GM23338 (cell line): ENCODE results near the gene RASSF7. TPM values are rescaled to one million over a fixed set of nuclear protein-coding genes. Genes with fewer than 3 reads are reported as not detected.

Experiments used
- ATAC-seq: fragments of 200-7000 bp; cut with Tn5 transposase; 3 replicates; pipeline ENCODE4 v1.9.1; 2020
- DNase-seq: peaks from one replicate; pipeline ENCODE4 v3.0.0-alpha.2; 2015; ENCODE audit warnings: low spot score
- H2AFZ ChIP-seq: fragments of 200-600 bp; sonication (generic); 2 replicates; pipeline ENCODE4 v1.8.0; 2016; ENCODE audit warnings: antibody characterized with exemption, mild to moderate bottlenecking, moderate library complexity
- H3F3A ChIP-seq: fragments of 200-600 bp; sonication (generic); replicated peaks from 2 replicates; pipeline ENCODE4 v1.8.0; 2017; ENCODE audit warnings: antibody characterized with exemption, mixed run types, low read depth
- H3K27ac ChIP-seq: fragments of 200-600 bp; sonication (generic); 2 replicates; pipeline ENCODE4 v1.6.1; 2016; ENCODE audit warnings: low read depth
- H3K27me3 ChIP-seq: fragments of 200-600 bp; sonication (generic); 2 replicates; pipeline ENCODE4 v1.8.0; 2016; ENCODE audit warnings: mild to moderate bottlenecking, mixed run types, moderate library complexity; ENCODE audit not compliant: insufficient read depth
- H3K36me3 ChIP-seq: fragments of 200-600 bp; sonication (generic); 2 replicates; pipeline ENCODE4 v1.8.0; 2016; ENCODE audit warnings: mild to moderate bottlenecking; ENCODE audit not compliant: insufficient read depth
- H3K4me1 ChIP-seq: fragments of 200-600 bp; sonication (generic); 2 replicates; pipeline ENCODE4 v1.8.0; 2016; ENCODE audit warnings: mild to moderate bottlenecking, moderate library complexity; ENCODE audit not compliant: insufficient read depth
- H3K4me2 ChIP-seq: fragments of 200-600 bp; sonication (generic); 2 replicates; pipeline ENCODE4 v1.7.1; 2017; ENCODE audit warnings: mixed run types
- H3K4me3 ChIP-seq: fragments of 200-600 bp; sonication (generic); 2 replicates; pipeline ENCODE4 v1.6.1; 2016; ENCODE audit warnings: mixed run types
- H3K79me2 ChIP-seq: fragments of 200-600 bp; sonication (generic); replicated peaks from 2 replicates; pipeline ENCODE4 v1.8.0; 2017; ENCODE audit warnings: mild to moderate bottlenecking; ENCODE audit not compliant: insufficient read depth
- H3K9me2 ChIP-seq: fragments of 200-600 bp; sonication (generic); 2 replicates; pipeline ENCODE4 v1.8.0; 2017; ENCODE audit not compliant: insufficient read depth
- H4K20me1 ChIP-seq: fragments of 200-600 bp; sonication (generic); replicated peaks from 2 replicates; pipeline ENCODE4 v1.8.0; 2017; ENCODE audit warnings: mild to moderate bottlenecking; ENCODE audit not compliant: insufficient read depth
- H3K27ac Mint-ChIP-seq: 2 replicates; pipeline ENCODE4 v1.8.0; 2020; ENCODE audit warnings: inconsistent platforms, mild to moderate bottlenecking, moderate library complexity, mixed read lengths
- H3K27me3 Mint-ChIP-seq: 3 replicates; pipeline ENCODE4 v1.8.0; 2022; ENCODE audit warnings: low read depth, mild to moderate bottlenecking, moderate library complexity, mixed read lengths, inconsistent platforms; ENCODE audit not compliant: insufficient read depth, poor library complexity
- H3K36me3 Mint-ChIP-seq: 3 replicates; pipeline ENCODE4 v1.8.0; 2021; ENCODE audit warnings: low read depth, mild to moderate bottlenecking, inconsistent platforms, moderate library complexity, mixed read lengths
- H3K4me1 Mint-ChIP-seq: 3 replicates; pipeline ENCODE4 v1.8.0; 2020; ENCODE audit warnings: mild to moderate bottlenecking, inconsistent platforms, mixed read lengths
- H3K4me3 Mint-ChIP-seq: 3 replicates; pipeline ENCODE4 v1.8.0; 2021; ENCODE audit warnings: moderate library complexity, mild to moderate bottlenecking, inconsistent platforms, mixed read lengths
- H3K9me3 Mint-ChIP-seq: 3 replicates; pipeline ENCODE4 v1.8.0; 2020; ENCODE audit warnings: moderate library complexity, mild to moderate bottlenecking, inconsistent platforms, mixed read lengths
- CREB1 ChIP-seq: fragments of 250-450 bp; sonication (Bioruptor Pico); IDR thresholded peaks from 2 replicates; pipeline ENCODE4 v1.5.0; 2020; ENCODE audit warnings: low read depth, mild to moderate bottlenecking, moderate library complexity
- CTCF ChIP-seq, 2 experiments: fragments of 200-600 bp in 1 of 2; sonication (generic) in 1 of 2; conservative IDR thresholded peaks; 2 replicates each; pipeline versions ENCODE4 v1.5.1 to v1.6.1; 2016 to 2017; ENCODE audit warnings: antibody characterized with exemption in 2 of 2, low read depth in 2 of 2, mild to moderate bottlenecking in 2 of 2, moderate library complexity in 1 of 2
- ETS1 ChIP-seq: IDR thresholded peaks from 2 replicates; pipeline ENCODE4 v1.6.1; 2016; ENCODE audit warnings: antibody characterized with exemption
- EZH2phosphoT487 ChIP-seq: fragments of 200-600 bp; sonication (generic); IDR thresholded peaks from one replicate; pipeline ENCODE4 v1.8.1; 2018; ENCODE audit warnings: antibody characterized with exemption; ENCODE audit not compliant: unreplicated experiment
- JUNB ChIP-seq: IDR thresholded peaks from one replicate; pipeline ENCODE4 v1.6.1; 2016; ENCODE audit warnings: antibody characterized with exemption; ENCODE audit not compliant: unreplicated experiment
- POLR2AphosphoS5 ChIP-seq: IDR thresholded peaks from 2 replicates; pipeline ENCODE4 v1.6.1; 2016; ENCODE audit warnings: antibody characterized with exemption, low read depth
- REST ChIP-seq: IDR thresholded peaks from one replicate; pipeline ENCODE4 v1.6.1; 2018; ENCODE audit warnings: antibody characterized with exemption; ENCODE audit not compliant: unreplicated experiment
- ZNF331 ChIP-seq: fragments of 250-450 bp; sonication (Bioruptor Pico); IDR thresholded peaks from 2 replicates; pipeline ENCODE4 v1.5.0; 2020; ENCODE audit warnings: low read depth, mild to moderate bottlenecking, moderate library complexity
- polyA plus RNA-seq: library from polyadenylated mRNA; unstranded; fragments of >200 nt; fragmentation: Nextera tagmentation; extraction: Ambion mirVana; gene quantifications from 2 replicates; pipeline ENCODE4 v1.2.1, GENCODE V29; 2016
- total RNA-seq: library from RNA; depleted of rRNA; stranded (reverse); fragments of >200 nt; shearing (Covaris generic); gene quantifications from 2 replicates; pipeline ENCODE4 v1.2.3, GENCODE V29; 2014

RASSF7 gene
- total and polyA plus RNA-seq, 2 experiments from 2014 or later: 39.6 to 64.8 TPM

- Histone ChIP-seq H3K9me2 (no peaks in the 10 kb centered on the region), H3K27me3 (peaks cover 28% of the 10 kb centered on the region), H3K79me2 (no peaks in the 10 kb centered on the region), H3K36me3 (no peaks in the 10 kb centered on the region), H3K27ac (no peak overlapping the region), H2AFZ (peak overlapping the region; percentile 84; the same call in 1 of the 2 replicates), H3K4me3 (peak overlapping the region; percentile 64), H3K4me1 (peaks cover 5% of the 10 kb centered on the region; the same call in 1 of the 2 replicates), H3K4me2 (peak overlapping the region; percentile 87), H4K20me1 (no peaks in the 10 kb centered on the region), H3F3A (0 out of 2 replicates have a peak, but pooled peaks cover 7% of the 10 kb centered on the region)
- Mint-ChIP-seq H3K4me1 (peaks cover 6% of the 10 kb centered on the region), H3K36me3 (no peaks in the 10 kb centered on the region), H3K4me3 (peak overlapping the region; percentile 63; the same call in 2 of the 3 replicates), H3K9me3 (peaks cover 2% of the 10 kb centered on the region; the same call in 1 of the 3 replicates), H3K27ac (no peak overlapping the region), H3K27me3 (peaks cover 23% of the 10 kb centered on the region)
- TF ChIP-seq CREB1: peak; percentile 45; the same call in 1 of the 2 replicates
- TF ChIP-seq ETS1: 0 out of 2 replicates have a peak, but pooled peaks have one; percentile 15
- no peak for TF ChIP-seq JUNB
- TF ChIP-seq ZNF331: no peak
- peak; percentile 47 to 85 for TF ChIP-seq CTCF (conservative IDR thresholded peaks at IDR 0.05; ENCODE audit: low read depth in 2 of 2)
- ATAC-seq: peak; percentile 46
- DNase-seq: peak; percentile 96
Measured at GRCh38 chr11:554428-555226, 6.1 kb upstream of the RASSF7 start.

GRCh38 chr11:555227-555779 lies 5.5 kb upstream of the RASSF7 start:
- 0 out of 2 replicates have a peak overlapping the region, but pooled peaks have one; percentile 85 for H2AFZ ChIP-seq
- H4K20me1 ChIP-seq: no peaks in the 10 kb centered on the region
- ATAC-seq: peak; percentile 25
- peaks cover 2% of the 10 kb centered on the region; the same call in 1 of the 3 replicates for H3K9me3 Mint-ChIP-seq
- peaks cover 11% of the 10 kb centered on the region for H3K4me1 Mint-ChIP-seq
- H3K36me3 ChIP-seq: no peaks in the 10 kb centered on the region
- H3K36me3 Mint-ChIP-seq: no peaks in the 10 kb centered on the region
- peak overlapping the region; percentile 74 for H3K4me3 ChIP-seq
- H3K4me3 Mint-ChIP-seq: peak overlapping the region; percentile 63; the same call in 2 of the 3 replicates
- no peak overlapping the region for H3K27ac Mint-ChIP-seq
- TF ChIP-seq REST (no peak), ZNF331 (no peak), CREB1 (no peak), POLR2AphosphoS5 (peak; percentile 62), ETS1 (no peak), EZH2phosphoT487 (no peak), CTCF (conservative IDR thresholded peaks at IDR 0.05; ENCODE audit: low read depth in 2 of 2) (no peak)
- no peaks in the 10 kb centered on the region for H3K79me2 ChIP-seq
- no peaks in the 10 kb centered on the region for H3K9me2 ChIP-seq
- H3K27me3 ChIP-seq: peaks cover 28% of the 10 kb centered on the region
- peak overlapping the region; percentile 90 for H3K4me2 ChIP-seq
- no peak overlapping the region for H3K27ac ChIP-seq
- peaks cover 10% of the 10 kb centered on the region for H3K4me1 ChIP-seq
- DNase-seq: peak; percentile 54
- peaks cover 12% of the 10 kb centered on the region; the same call in 1 of the 2 replicates for H3F3A ChIP-seq
- peaks cover 28% of the 10 kb centered on the region for H3K27me3 Mint-ChIP-seq
